GM12874 (cell line): ENCODE measurements around the gene CCDC88C.

Experiments
- TF ChIP-seq, protein P1 (sequence below): IDR thresholded peaks from 2 replicates; pipeline ENCODE4 v1.5.1; 2011; ENCODE audit warnings: low read depth, mild to moderate bottlenecking, control low read depth, low read length, moderate library complexity; ENCODE audit not compliant: insufficient read depth

The CCDC88C gene

DNA sequence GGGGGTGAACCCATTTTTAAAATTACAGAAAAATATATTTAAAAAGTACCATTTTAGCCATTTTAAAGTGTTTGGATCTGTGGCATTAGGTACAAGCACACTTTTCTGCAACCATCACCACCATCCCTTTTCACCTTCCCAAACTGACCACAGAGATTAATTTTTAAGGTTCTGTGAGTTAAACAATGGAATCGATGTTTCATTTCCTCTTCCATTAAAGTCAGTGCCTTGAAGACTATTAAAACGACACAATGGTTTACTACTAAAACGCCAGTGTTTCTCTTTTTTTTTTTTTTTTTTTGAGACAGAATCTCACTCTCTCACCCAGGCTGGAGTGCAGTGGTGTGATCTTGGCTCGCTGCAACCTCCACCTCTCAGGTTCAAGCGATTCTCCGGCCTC lies 95.0 kb downstream of the CCDC88C start:
- TF ChIP-seq, protein P1, sequence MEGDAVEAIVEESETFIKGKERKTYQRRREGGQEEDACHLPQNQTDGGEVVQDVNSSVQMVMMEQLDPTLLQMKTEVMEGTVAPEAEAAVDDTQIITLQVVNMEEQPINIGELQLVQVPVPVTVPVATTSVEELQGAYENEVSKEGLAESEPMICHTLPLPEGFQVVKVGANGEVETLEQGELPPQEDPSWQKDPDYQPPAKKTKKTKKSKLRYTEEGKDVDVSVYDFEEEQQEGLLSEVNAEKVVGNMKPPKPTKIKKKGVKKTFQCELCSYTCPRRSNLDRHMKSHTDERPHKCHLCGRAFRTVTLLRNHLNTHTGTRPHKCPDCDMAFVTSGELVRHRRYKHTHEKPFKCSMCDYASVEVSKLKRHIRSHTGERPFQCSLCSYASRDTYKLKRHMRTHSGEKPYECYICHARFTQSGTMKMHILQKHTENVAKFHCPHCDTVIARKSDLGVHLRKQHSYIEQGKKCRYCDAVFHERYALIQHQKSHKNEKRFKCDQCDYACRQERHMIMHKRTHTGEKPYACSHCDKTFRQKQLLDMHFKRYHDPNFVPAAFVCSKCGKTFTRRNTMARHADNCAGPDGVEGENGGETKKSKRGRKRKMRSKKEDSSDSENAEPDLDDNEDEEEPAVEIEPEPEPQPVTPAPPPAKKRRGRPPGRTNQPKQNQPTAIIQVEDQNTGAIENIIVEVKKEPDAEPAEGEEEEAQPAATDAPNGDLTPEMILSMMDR = no peak

DNA sequence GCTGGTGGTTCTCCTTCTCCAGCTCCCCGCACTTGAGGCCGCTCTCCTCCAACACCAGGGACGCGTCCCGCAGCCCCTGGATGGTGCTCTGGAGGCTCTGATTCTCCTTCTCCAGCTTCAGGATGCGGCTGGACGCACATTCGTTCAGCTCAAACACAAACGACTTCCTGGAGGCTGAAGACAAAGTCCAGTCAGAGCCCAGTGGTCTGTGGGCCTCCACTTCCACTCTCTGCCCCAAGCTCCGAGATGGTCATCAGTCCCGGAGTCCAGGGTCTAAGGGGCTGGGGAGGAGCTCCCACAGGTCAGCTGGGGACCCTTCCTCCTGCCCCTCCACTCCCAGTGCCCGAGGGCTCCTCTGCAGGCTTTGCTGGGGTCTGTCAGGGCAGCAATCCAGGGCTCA lies 96.5 kb downstream of the CCDC88C start:
- TF ChIP-seq, protein P1 = no peak

DNA sequence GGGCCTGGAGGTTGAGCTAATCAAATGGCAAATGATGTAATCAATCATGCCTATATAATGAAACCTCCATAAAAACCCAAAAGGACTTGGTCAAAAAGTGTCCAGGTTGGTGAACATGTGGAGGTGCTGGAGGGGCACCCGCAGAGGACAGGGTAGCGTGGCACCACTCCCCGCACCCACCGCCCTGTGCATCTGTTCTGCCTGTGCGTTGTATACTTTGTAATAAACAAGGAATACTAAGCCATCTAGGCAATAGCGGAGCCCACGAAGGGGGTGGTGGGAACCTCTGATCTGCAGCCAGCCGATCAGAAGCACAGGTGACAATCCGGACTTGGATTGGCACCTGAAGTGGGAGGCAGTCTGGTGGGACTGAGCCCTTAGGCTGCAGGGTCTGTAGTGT lies 97.4 kb downstream of the CCDC88C start:
- TF ChIP-seq, protein P1 = no peak

DNA sequence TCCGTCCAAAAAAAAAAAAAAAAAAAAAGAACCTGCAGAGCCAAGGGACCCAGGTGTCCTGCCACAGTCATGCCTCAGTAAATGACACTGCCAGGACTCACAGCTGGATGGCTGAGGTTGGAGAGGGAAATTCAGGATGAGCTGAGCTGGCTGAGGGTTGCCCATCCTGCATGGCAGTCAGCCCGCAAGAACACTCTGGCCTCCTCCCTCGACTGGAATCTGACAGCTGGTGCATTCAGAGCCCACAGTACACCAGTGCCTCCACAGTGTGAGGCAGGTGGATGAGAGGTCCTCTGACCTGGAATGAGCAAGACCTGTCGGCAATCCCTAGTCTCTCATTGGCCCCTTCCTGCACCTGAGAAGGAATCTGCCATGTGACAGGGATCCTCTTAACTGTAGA lies 98.7 kb downstream of the CCDC88C start:
- TF ChIP-seq, protein P1 = no peak

DNA sequence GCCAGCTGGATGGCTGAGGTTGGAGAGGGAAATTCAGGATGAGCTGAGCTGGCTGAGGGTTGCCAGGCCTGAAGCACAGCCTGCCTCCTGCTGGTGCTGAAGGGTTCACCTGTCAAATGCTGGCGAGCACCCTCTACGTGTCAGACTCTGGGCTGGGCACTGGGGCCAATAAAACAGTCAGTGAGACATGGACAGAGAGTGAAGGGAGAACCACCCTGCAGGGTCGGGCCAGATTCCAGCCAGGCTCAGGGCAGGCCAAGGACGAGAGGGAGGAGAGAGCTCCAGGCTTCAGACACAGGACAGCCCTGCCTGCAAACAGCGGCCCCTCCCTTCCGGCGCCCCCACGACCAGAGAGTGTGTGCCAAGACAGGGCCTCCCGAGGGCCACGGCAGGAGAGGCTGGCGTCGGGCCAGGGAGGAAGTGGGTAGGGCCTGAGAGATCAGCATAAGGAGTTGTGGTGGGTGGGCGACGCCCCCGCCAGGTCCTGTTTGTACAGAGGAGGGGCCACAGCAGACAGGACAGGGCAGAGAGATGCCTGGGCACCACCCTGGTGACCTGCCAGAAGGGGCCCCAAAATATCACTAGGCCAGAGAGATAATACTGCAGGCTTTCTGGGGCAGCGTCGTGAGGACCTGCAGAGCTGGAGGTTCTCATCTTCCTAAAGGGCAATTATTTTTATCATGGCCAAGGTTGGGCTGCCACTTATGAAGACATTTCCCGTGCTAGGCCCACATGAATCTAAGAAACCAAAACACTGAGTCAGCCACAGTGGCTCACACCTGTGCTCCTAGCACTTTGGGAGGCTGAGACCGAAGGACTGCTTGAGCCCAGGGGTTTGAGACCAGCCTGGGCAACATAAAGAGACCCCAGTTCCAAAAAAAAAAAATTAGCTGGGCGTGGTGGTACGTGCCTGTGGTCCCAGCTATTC lies 100.0 kb downstream of the CCDC88C start:
- TF ChIP-seq, protein P1 = peak; percentile 26

DNA sequence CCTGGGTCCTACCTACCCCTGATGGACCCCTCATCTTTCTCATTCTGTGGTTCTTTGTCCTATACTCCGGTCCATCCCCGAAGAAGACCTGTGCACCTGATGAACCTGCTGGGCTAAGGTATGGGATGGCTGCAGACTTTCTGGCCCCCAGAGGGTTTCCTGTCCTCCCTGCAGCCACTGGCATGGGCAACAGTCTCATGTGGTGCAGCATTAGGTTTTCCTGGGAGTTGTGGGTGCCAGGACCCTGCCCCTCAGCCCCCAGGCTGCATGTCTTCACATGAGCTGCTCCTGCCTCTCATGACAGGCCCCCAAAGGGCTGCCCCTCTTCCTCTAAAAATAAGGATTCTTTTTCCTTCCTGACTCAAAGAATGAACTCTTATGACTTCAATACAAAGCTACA lies 100.9 kb downstream of the CCDC88C start:
- TF ChIP-seq, protein P1 = no peak

DNA sequence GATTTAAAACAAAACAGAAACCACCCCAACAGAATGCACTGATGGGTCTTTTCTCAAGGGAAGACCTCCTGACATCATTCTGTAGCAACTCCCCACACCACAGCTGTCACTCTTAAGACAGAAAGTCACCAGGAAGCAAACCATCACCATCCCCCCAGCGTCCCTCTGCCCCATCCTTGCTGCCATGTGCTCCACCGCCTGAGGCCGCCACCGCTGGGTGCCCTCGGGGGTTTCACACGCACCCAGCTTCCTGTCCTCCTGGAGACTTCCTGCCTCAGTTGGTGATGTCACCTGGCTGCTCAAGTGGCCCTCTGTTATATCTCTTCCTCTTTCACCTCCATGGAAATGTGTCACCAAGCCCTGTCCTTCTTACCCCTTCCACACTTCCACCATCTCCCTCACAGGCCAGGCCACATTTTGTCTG lies 101.8 kb downstream of the CCDC88C start:
- TF ChIP-seq, protein P1 = peak; percentile 38
